Astrocyte (in vitro differentiated cells and primary cell): ENCODE results near the gene CACNB2.

Experiments
- EZH2 ChIP-seq: IDR thresholded peaks from 2 replicates; pipeline ENCODE4 v1.6.1; 2012; ENCODE audit warnings: mild to moderate bottlenecking, low read length, inconsistent platforms; ENCODE audit not compliant: insufficient read depth
- TF ChIP-seq, protein P1 (sequence below): IDR thresholded peaks from 2 replicates; pipeline ENCODE4 v1.5.1; 2011; ENCODE audit warnings: low read depth, mild to moderate bottlenecking, inconsistent platforms, low read length, moderate library complexity; ENCODE audit not compliant: insufficient read depth

GRCh38 chr10:18498998-18499397 is 358.8 kb downstream of the CACNB2 start:
- TF ChIP-seq, protein P1, sequence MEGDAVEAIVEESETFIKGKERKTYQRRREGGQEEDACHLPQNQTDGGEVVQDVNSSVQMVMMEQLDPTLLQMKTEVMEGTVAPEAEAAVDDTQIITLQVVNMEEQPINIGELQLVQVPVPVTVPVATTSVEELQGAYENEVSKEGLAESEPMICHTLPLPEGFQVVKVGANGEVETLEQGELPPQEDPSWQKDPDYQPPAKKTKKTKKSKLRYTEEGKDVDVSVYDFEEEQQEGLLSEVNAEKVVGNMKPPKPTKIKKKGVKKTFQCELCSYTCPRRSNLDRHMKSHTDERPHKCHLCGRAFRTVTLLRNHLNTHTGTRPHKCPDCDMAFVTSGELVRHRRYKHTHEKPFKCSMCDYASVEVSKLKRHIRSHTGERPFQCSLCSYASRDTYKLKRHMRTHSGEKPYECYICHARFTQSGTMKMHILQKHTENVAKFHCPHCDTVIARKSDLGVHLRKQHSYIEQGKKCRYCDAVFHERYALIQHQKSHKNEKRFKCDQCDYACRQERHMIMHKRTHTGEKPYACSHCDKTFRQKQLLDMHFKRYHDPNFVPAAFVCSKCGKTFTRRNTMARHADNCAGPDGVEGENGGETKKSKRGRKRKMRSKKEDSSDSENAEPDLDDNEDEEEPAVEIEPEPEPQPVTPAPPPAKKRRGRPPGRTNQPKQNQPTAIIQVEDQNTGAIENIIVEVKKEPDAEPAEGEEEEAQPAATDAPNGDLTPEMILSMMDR: no peak
- no peak for TF ChIP-seq EZH2
